HepG2 (cell line): ENCODE measurements around the gene MEF2A. TPM values are rescaled to one million over a fixed set of nuclear protein-coding genes. Genes with fewer than 3 reads are reported as not detected.
A peak's percentile ranks its signal among the peaks of the same experiment; 100 is the strongest.
"Not testable (repeated sequence)": the region's sequence is repeated elsewhere in the genome, so short reads cannot be mapped to it uniquely, and the experiment has no call there.

ENCODE experiments used
- ATAC-seq: fragments of 200-7000 bp; cut with Tn5 transposase; 3 replicates; pipeline ENCODE4 v1.9.1; 2020; ENCODE audit warnings: mild to moderate bottlenecking, moderate library complexity
- BruUV-seq: library from RNA; stranded (reverse); fragments of 400-500 nt; replicated peaks from 2 replicates; lab custom pipeline; 2021; lab: Mats Ljungman, UMichigan
- CTCF ChIA-PET: fragments of 300-600 bp; formaldehyde crosslinking; extraction: SDS; loops from one replicate; lab custom pipeline; 2021; ENCODE audit warnings: low total read pairs, inconsistent platforms, low intra/inter-chr PET ratio; lab: Yijun Ruan, JAX
- POLR2A ChIA-PET: fragments of 350-600 bp; sonication (Branson Sonifier 250); formaldehyde crosslinking; loops from one replicate; lab custom pipeline; 2020; ENCODE audit warnings: antibody characterized with exemption, inconsistent platforms; lab: Yijun Ruan, JAX
- DNase-seq: peaks from one replicate; pipeline ENCODE4 v3.0.0-alpha.2; 2015; ENCODE audit warnings: low spot score
- FAIRE-seq: peaks from 3 replicates; lab custom pipeline; 2011; peaks lifted over from hg19 to GRCh38; lab: Jason Lieb, UNC
- H2AFZ ChIP-seq: one replicate; pipeline ENCODE4 v1.6.1; 2011; ENCODE audit warnings: low read length, inconsistent platforms
- H3K27ac ChIP-seq: fragments of 300-600 bp; 3 replicates; pipeline ENCODE4 v1.8.0; 2011; ENCODE audit warnings: mixed run types, mild to moderate bottlenecking, mixed read lengths, low read length, inconsistent platforms; ENCODE audit not compliant: insufficient read depth; ENCODE audit errors: extremely low read length
- H3K27me3 ChIP-seq, 2 experiments: fragments of 200-600 bp in 1 of 2; 2 replicates in 1 of 2; 3 replicates in 1 of 2; pipeline versions ENCODE4 v1.6.0 to v1.8.0; 2011; ENCODE audit warnings: low read length in 2 of 2, mild to moderate bottlenecking in 2 of 2, moderate library complexity in 2 of 2, inconsistent platforms in 1 of 2; ENCODE audit not compliant: insufficient read depth in 2 of 2, control insufficient read depth in 1 of 2
- H3K36me3 ChIP-seq, 2 experiments: fragments of 200-600 bp in 1 of 2; replicated peaks in 1 of 2; 2 replicates in 1 of 2; 3 replicates in 1 of 2; pipeline versions ENCODE4 v1.5.1 to v1.8.0; 2011; ENCODE audit warnings: low read length in 2 of 2, inconsistent platforms in 1 of 2; ENCODE audit not compliant: insufficient read depth in 2 of 2, control insufficient read depth in 1 of 2
- H3K4me1 ChIP-seq: 2 replicates; pipeline ENCODE4 v1.5.1; 2012; ENCODE audit warnings: low read length, inconsistent platforms; ENCODE audit not compliant: insufficient read depth
- H3K4me2 ChIP-seq: 2 replicates; pipeline ENCODE4 v1.6.0; 2011; ENCODE audit warnings: low read depth, low read length, inconsistent platforms
- H3K4me3 ChIP-seq, 3 experiments: fragments of 200-600 bp in 1 of 3; sonication (generic), shearing (Covaris generic) in 1 of 3; replicated peaks in 1 of 3; 2 replicates each; pipeline ENCODE4 v1.5.1; 2011 to 2016; ENCODE audit warnings: low read length in 3 of 3, inconsistent platforms in 2 of 3, low read depth in 2 of 3, mild to moderate bottlenecking in 2 of 3, control low read depth in 1 of 3, mixed read lengths in 1 of 3; ENCODE audit not compliant: insufficient read depth in 1 of 3
- H3K79me2 ChIP-seq: one replicate; pipeline ENCODE4 v1.6.1; 2011; ENCODE audit warnings: low read length, inconsistent platforms; ENCODE audit not compliant: insufficient read depth
- H3K9ac ChIP-seq: 2 replicates; pipeline ENCODE4 v1.6.0; 2011; ENCODE audit warnings: mild to moderate bottlenecking, low read depth, low read length, inconsistent platforms; ENCODE audit not compliant: insufficient read depth
- H3K9me3 ChIP-seq: 2 replicates; pipeline ENCODE4 v1.5.1; 2012; ENCODE audit warnings: mild to moderate bottlenecking, low read length
- H4K20me1 ChIP-seq: 2 replicates; pipeline ENCODE4 v1.6.0; 2011; ENCODE audit warnings: inconsistent platforms, mild to moderate bottlenecking, low read length, moderate library complexity; ENCODE audit not compliant: insufficient read depth
- NCOR1 ChIP-seq: fragments of 200-600 bp; sonication (generic); IDR thresholded peaks from 2 replicates; pipeline ENCODE4 v1.7.0; 2017; ENCODE audit warnings: antibody characterized with exemption, low read length, borderline replicate concordance
- RFXANK ChIP-seq: IDR thresholded peaks from 2 replicates; pipeline ENCODE4 v1.6.1; 2016
- SKI ChIP-seq: fragments of 450-650 bp; IDR thresholded peaks from one replicate; pipeline ENCODE4 v1.6.1; 2018; ENCODE audit warnings: mild to moderate bottlenecking; ENCODE audit not compliant: partially characterized antibody
- YEATS4 ChIP-seq: sonication (generic); formaldehyde crosslinking; IDR thresholded peaks from 2 replicates; pipeline ENCODE4 v1.4.0; 2020; ENCODE audit warnings: missing genetic modification reagents, borderline replicate concordance
- ZBTB38 ChIP-seq: sonication (generic); formaldehyde crosslinking; IDR thresholded peaks from 2 replicates; pipeline ENCODE4 v1.5.1; 2020; ENCODE audit warnings: mild to moderate bottlenecking, missing genetic modification reagents
- ZNF121 ChIP-seq: sonication (generic); formaldehyde crosslinking; IDR thresholded peaks from 2 replicates; pipeline ENCODE4 v1.5.0; 2020; ENCODE audit warnings: mild to moderate bottlenecking, missing genetic modification reagents
- ZNF34 ChIP-seq: sonication (generic); formaldehyde crosslinking; IDR thresholded peaks from 2 replicates; pipeline ENCODE4 v1.4.0; 2020; ENCODE audit warnings: mild to moderate bottlenecking, missing genetic modification reagents, borderline replicate concordance
- ZNF546 ChIP-seq: sonication (generic); formaldehyde crosslinking; conservative IDR thresholded peaks from 2 replicates; pipeline ENCODE4 v1.8.1; 2023; ENCODE audit warnings: mild to moderate bottlenecking, missing genetic modification reagents
- ZNF589 ChIP-seq: sonication (generic); formaldehyde crosslinking; conservative IDR thresholded peaks from 2 replicates; pipeline ENCODE4 v1.8.0; 2022; ENCODE audit warnings: mild to moderate bottlenecking, moderate library complexity, missing genetic modification reagents
- ZNF766 ChIP-seq: sonication (generic); formaldehyde crosslinking; IDR thresholded peaks from 2 replicates; pipeline ENCODE4 v1.5.0; 2020; ENCODE audit warnings: missing genetic modification reagents, borderline replicate concordance
- WGBS: methylation state at CpG from one replicate; pipeline ENCODE4 v1.1.6; 2017; ENCODE audit warnings: low lambda C conversion rate; 5-methylcytosine and 5-hydroxymethylcytosine counted together
- in situ Hi-C: cut with HindIII; loops from 2 replicates; pipeline ENCODE4 v1.10.0; 2017; ENCODE audit warnings: low pct_unique_long_range_greater_than_20kb; ENCODE audit not compliant: extremely low pct_ligation_motif_present
- intact Hi-C: fragments of 100-400 bp; cut with micrococcal nuclease; formaldehyde crosslinking; loops from one replicate; pipeline ENCODE4 v1.10.0; 2022; ENCODE audit not compliant: unreplicated experiment
- polyA plus RNA-seq, 8 experiments: library from polyadenylated mRNA; depleted of rRNA in 3 of 8; stranded (reverse) in 7 of 8; unstranded in 1 of 8; fragments of >200 nt; fragmentation: Illumina TruSeq in 4 of 8; extraction: Trizol in 4 of 8; gene quantifications; 2 replicates each; pipeline versions ENCODE4 v1.2.1 to v1.2.3, GENCODE V29; 2011 to 2016; ENCODE audit warnings: low read depth in 4 of 8, missing spikeins in 1 of 8, mixed read lengths in 1 of 8; ENCODE audit not compliant: insufficient read depth in 1 of 8
- total RNA-seq, 5 experiments: library from RNA; depleted of rRNA; stranded (reverse); fragments of >200 nt; fragmentation: Illumina TruSeq; extraction: Trizol; gene quantifications; 2 replicates each; pipeline ENCODE4 v1.2.3, GENCODE V29; 2016; ENCODE audit warnings: low read depth in 1 of 5
- TF ChIP-seq, protein P1 (sequence below): sonication (generic); formaldehyde crosslinking; IDR thresholded peaks from 2 replicates; pipeline ENCODE4 v1.4.0; 2020; ENCODE audit warnings: missing genetic modification reagents
- TF ChIP-seq, protein P2 (sequence below): sonication (generic); formaldehyde crosslinking; IDR thresholded peaks from 2 replicates; pipeline ENCODE4 v1.4.0; 2020; ENCODE audit warnings: low read depth, mild to moderate bottlenecking, missing genetic modification reagents
- TF ChIP-seq, protein P3 (sequence below): sonication (generic); formaldehyde crosslinking; IDR thresholded peaks from 2 replicates; pipeline ENCODE4 v1.8.0; 2022; ENCODE audit warnings: low read depth, missing genetic modification reagents
- TF ChIP-seq, protein P4 (sequence below): sonication (generic); formaldehyde crosslinking; IDR thresholded peaks from 2 replicates; pipeline ENCODE4 v1.8.0; 2022; ENCODE audit warnings: missing genetic modification reagents, low read depth, mild to moderate bottlenecking, borderline replicate concordance

MEF2A gene
- total and polyA plus RNA-seq, 2 of the 13 experiments (the other 11 are each of a cell fraction or from before 2014, with no cell fraction given): 15.2 to 24.4 TPM

DNA sequence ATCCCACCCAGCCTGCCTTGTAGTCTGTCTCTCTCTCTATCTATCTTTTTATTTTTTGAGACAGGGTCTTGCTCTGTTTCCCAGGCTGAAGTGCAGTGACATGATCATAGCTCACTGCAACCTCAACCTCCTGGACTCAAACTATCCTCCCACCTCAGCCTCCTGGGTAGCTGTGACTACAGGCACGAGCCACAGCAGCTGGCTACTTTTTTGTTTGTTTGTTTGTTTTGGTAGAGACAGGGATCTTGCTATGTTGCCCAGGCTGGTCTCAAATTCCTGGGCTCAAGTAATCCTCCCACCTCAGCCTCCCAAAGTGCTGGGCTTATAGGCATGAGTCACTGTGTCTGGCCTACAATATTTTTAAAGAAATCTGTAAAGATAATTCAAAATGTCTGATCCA is 46.4 kb upstream of the MEF2A start:
- intact Hi-C loops, DNase-seq, FAIRE-seq, in situ Hi-C loops, H3K4me3 ChIP-seq, H3K27me3 ChIP-seq, H3K4me2 ChIP-seq, POLR2A ChIA-PET, H2AFZ ChIP-seq, ATAC-seq, BruUV-seq, H3K36me3 ChIP-seq, H4K20me1 ChIP-seq, H3K9me3 ChIP-seq, H3K27ac ChIP-seq, CTCF ChIA-PET, H3K4me1 ChIP-seq, H3K9ac ChIP-seq, H3K79me2 ChIP-seq: not testable (repeated sequence)
- WGBS: 0% methylated on average over 1 of the region's 1 CpG
- 0 out of 2 replicates have a peak, but pooled peaks have one; percentile 15 for TF ChIP-seq ZNF121 (CRISPR knock-in tag)

DNA sequence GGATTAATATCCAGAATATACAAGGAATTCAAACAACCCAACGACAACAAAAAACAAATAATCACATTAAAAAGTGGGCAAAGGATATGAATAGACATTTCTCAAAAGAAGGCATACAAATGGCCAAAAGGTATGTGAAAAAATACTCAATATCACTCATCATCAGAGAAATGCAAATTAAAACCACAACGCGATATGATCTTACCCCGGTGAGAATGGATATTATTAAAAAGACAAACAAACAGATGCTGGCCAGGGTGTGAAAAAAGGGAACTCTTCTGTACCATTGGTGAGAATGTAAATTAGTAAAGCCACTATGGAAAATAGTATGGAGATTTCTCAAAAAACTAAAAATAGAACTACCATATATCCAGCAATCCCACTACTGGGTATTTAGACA is 43.5 kb upstream of the MEF2A start:
- 76% methylated on average over 4 of the region's 4 CpGs for WGBS
- Histone ChIP-seq H3K4me2 (no peak overlapping the region), H3K4me3 (no peak overlapping the region), H3K9me3 (no peaks in the 10 kb centered on the region), H4K20me1 (no peaks in the 10 kb centered on the region), H2AFZ (no peak overlapping the region), H3K4me1 (no peaks in the 10 kb centered on the region), H3K9ac (no peak overlapping the region), H3K27me3 (no peaks in the 10 kb centered on the region), H3K27ac (no peak overlapping the region), H3K79me2 (no peaks in the 10 kb centered on the region), H3K36me3 (no peaks in the 10 kb centered on the region)
- in situ Hi-C loops (no loop called here), intact Hi-C loops (no loop called here)
- DNase-seq (no peak), ATAC-seq (no peak), FAIRE-seq (no peak)
- POLR2A ChIA-PET: no interaction called here
- no TSS peak for BruUV-seq
- CTCF ChIA-PET: no interaction called here
- TF ChIP-seq RFXANK (CRISPR knock-in tag) (no peak), SKI (no peak), NCOR1 (no peak), ZBTB38 (CRISPR knock-in tag) (no peak), ZNF766 (CRISPR knock-in tag) (no peak), ZNF34 (CRISPR knock-in tag) (no peak), ZNF589 (CRISPR knock-in tag) (no peak), YEATS4 (no peak), ZNF546 (CRISPR knock-in tag) (no peak)
- TF ChIP-seq, protein P1, sequence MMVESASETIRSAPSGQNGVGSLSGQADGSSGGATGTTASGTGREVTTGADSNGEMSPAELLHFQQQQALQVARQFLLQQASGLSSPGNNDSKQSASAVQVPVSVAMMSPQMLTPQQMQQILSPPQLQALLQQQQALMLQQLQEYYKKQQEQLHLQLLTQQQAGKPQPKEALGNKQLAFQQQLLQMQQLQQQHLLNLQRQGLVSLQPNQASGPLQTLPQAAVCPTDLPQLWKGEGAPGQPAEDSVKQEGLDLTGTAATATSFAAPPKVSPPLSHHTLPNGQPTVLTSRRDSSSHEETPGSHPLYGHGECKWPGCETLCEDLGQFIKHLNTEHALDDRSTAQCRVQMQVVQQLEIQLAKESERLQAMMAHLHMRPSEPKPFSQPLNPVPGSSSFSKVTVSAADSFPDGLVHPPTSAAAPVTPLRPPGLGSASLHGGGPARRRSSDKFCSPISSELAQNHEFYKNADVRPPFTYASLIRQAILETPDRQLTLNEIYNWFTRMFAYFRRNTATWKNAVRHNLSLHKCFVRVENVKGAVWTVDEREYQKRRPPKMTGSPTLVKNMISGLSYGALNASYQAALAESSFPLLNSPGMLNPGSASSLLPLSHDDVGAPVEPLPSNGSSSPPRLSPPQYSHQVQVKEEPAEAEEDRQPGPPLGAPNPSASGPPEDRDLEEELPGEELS (CRISPR knock-in tag): no peak
- TF ChIP-seq, protein P2, sequence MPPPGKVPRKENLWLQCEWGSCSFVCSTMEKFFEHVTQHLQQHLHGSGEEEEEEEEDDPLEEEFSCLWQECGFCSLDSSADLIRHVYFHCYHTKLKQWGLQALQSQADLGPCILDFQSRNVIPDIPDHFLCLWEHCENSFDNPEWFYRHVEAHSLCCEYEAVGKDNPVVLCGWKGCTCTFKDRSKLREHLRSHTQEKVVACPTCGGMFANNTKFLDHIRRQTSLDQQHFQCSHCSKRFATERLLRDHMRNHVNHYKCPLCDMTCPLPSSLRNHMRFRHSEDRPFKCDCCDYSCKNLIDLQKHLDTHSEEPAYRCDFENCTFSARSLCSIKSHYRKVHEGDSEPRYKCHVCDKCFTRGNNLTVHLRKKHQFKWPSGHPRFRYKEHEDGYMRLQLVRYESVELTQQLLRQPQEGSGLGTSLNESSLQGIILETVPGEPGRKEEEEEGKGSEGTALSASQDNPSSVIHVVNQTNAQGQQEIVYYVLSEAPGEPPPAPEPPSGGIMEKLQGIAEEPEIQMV (CRISPR knock-in tag): no peak
- TF ChIP-seq, protein P3, sequence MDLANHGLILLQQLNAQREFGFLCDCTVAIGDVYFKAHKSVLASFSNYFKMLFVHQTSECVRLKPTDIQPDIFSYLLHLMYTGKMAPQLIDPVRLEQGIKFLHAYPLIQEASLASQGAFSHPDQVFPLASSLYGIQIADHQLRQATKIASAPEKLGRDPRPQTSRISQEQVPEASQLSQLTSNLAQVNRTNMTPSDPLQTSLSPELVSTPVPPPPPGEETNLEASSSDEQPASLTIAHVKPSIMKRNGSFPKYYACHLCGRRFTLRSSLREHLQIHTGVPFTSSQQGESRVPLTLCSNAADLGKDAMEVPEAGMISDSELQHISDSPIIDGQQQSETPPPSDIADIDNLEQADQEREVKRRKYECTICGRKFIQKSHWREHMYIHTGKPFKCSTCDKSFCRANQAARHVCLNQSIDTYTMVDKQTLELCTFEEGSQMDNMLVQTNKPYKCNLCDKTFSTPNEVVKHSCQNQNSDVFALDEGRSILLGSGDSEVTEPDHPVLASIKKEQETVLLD: no peak
- TF ChIP-seq, protein P4, sequence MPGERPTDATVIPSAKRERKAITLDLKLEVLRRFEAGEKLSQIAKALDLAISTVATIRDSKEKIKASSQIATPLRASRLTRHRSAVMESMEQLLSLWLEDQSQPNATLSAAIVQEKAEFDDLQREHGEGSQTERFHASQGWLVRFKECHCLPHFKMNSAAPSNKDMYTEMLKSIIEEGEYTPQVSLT (CRISPR knock-in tag): no peak
